WTC11 (cell line): ENCODE data around the gene DRC1. TPM values are rescaled to one million over a fixed set of nuclear protein-coding genes. Genes with fewer than 3 reads are reported as not detected.
A peak's percentile ranks its signal among the peaks of the same experiment; 100 is the strongest.

Source experiments
- ATAC-seq: fragments of 200-7000 bp; cut with Tn5 transposase; 2 replicates; pipeline ENCODE4 v1.10.0; 2021; ENCODE audit warnings: mild to moderate bottlenecking, moderate library complexity
- CTCF ChIA-PET: fragments of 300-600 bp; sonication (Branson Sonifier 250); formaldehyde crosslinking; loops from one replicate; lab custom pipeline; 2021; ENCODE audit warnings: antibody characterized with exemption; lab: Charles Lee
- POLR2A ChIA-PET: fragments of 350-600 bp; sonication (Branson Sonifier 250); formaldehyde crosslinking; loops from one replicate; lab custom pipeline; 2021; ENCODE audit warnings: antibody characterized with exemption; lab: Charles Lee
- DNase-seq: peaks from one replicate; pipeline ENCODE4 v3.0.0; 2021; ENCODE audit warnings: low spot score
- H3K27ac Mint-ChIP-seq: 2 replicates; pipeline ENCODE4 v1.8.0; 2021; ENCODE audit warnings: mixed read lengths
- H3K27me3 Mint-ChIP-seq: 2 replicates; pipeline ENCODE4 v1.8.0; 2021; ENCODE audit warnings: low read depth, mild to moderate bottlenecking, moderate library complexity, mixed read lengths
- H3K36me3 Mint-ChIP-seq: 2 replicates; pipeline ENCODE4 v1.8.0; 2021; ENCODE audit warnings: mixed read lengths
- H3K4me1 Mint-ChIP-seq: 2 replicates; pipeline ENCODE4 v1.8.0; 2022; ENCODE audit warnings: mixed read lengths
- H3K4me3 Mint-ChIP-seq: 2 replicates; pipeline ENCODE4 v1.8.0; 2021; ENCODE audit warnings: mild to moderate bottlenecking, moderate library complexity, mixed read lengths
- H3K9me3 Mint-ChIP-seq: 2 replicates; pipeline ENCODE4 v1.8.0; 2021; ENCODE audit warnings: mixed read lengths
- CREM ChIP-seq: sonication (generic); formaldehyde crosslinking; IDR thresholded peaks from 2 replicates; pipeline ENCODE4 v1.8.1; 2022; ENCODE audit warnings: mild to moderate bottlenecking, missing genetic modification reagents, moderate library complexity
- E2F1 ChIP-seq: sonication (generic); formaldehyde crosslinking; IDR thresholded peaks from 2 replicates; pipeline ENCODE4 v1.8.0; 2022; ENCODE audit warnings: mild to moderate bottlenecking, missing genetic modification reagents
- EMX1 ChIP-seq: fragments of 250-450 bp; sonication (Bioruptor Pico); IDR thresholded peaks from 2 replicates; pipeline ENCODE4 v1.8.0; 2021; ENCODE audit warnings: mild to moderate bottlenecking
- ETV6 ChIP-seq: sonication (generic); formaldehyde crosslinking; IDR thresholded peaks from 2 replicates; pipeline ENCODE4 v1.8.1; 2022; ENCODE audit warnings: mild to moderate bottlenecking, missing genetic modification reagents
- FOXJ3 ChIP-seq: sonication (generic); formaldehyde crosslinking; IDR thresholded peaks from 2 replicates; pipeline ENCODE4 v1.9.0; 2021; ENCODE audit warnings: missing genetic modification reagents, mild to moderate bottlenecking, borderline replicate concordance
- GTF2I ChIP-seq: fragments of 250-450 bp; sonication (Bioruptor Pico); conservative IDR thresholded peaks from 2 replicates; pipeline ENCODE4 v1.4.0; 2021; ENCODE audit warnings: mild to moderate bottlenecking
- KAT7 ChIP-seq: sonication (generic); formaldehyde crosslinking; IDR thresholded peaks from 2 replicates; pipeline ENCODE4 v1.8.1; 2023; ENCODE audit warnings: missing genetic modification reagents, mild to moderate bottlenecking, borderline replicate concordance
- MYBL2 ChIP-seq: sonication (generic); formaldehyde crosslinking; IDR thresholded peaks from 2 replicates; pipeline ENCODE4 v1.8.1; 2023; ENCODE audit warnings: mild to moderate bottlenecking, moderate library complexity, missing genetic modification reagents
- TEAD4 ChIP-seq: sonication (generic); formaldehyde crosslinking; IDR thresholded peaks from 2 replicates; pipeline ENCODE4 v1.8.0; 2022; ENCODE audit warnings: mild to moderate bottlenecking, missing genetic modification reagents
- ZNF281 ChIP-seq: sonication (generic); formaldehyde crosslinking; IDR thresholded peaks from 2 replicates; pipeline ENCODE4 v1.8.0; 2023; ENCODE audit warnings: mild to moderate bottlenecking, missing genetic modification reagents
- total RNA-seq: library from RNA; stranded (reverse); gene quantifications from 3 replicates; pipeline ENCODE4 v1.2.3, GENCODE V29; 2021
- TF ChIP-seq, protein P1 (sequence below): sonication (generic); formaldehyde crosslinking; IDR thresholded peaks from 2 replicates; pipeline ENCODE4 v1.8.0; 2023; ENCODE audit warnings: missing genetic modification reagents
- TF ChIP-seq, protein P2 (sequence below): sonication (generic); formaldehyde crosslinking; IDR thresholded peaks from 2 replicates; pipeline ENCODE4 v1.8.1; 2023; ENCODE audit warnings: mild to moderate bottlenecking, missing genetic modification reagents
- TF ChIP-seq, protein P3 (sequence below): sonication (generic); formaldehyde crosslinking; IDR thresholded peaks from 2 replicates; pipeline ENCODE4 v1.8.1; 2023; ENCODE audit warnings: mild to moderate bottlenecking, moderate library complexity, missing genetic modification reagents
- TF ChIP-seq, protein P4 (sequence below): fragments of 250-450 bp; sonication (Bioruptor Pico); IDR thresholded peaks from 2 replicates; pipeline ENCODE4 v1.8.0; 2021; ENCODE audit warnings: mild to moderate bottlenecking

Gene DRC1
- total RNA-seq, 1 experiment from 2014 or later: 0.55 TPM

GRCh38 chr2:26494891-26495290 lies 93.2 kb downstream of the DRC1 start (continued):
- TF ChIP-seq KAT7 (no peak), E2F1 (CRISPR knock-in tag) (no peak), CREM (CRISPR knock-in tag) (no peak), FOXJ3 (no peak), ETV6 (CRISPR knock-in tag) (no peak), GTF2I (CRISPR knock-in tag) (no peak), MYBL2 (CRISPR knock-in tag) (no peak)
- TF ChIP-seq, protein P1, sequence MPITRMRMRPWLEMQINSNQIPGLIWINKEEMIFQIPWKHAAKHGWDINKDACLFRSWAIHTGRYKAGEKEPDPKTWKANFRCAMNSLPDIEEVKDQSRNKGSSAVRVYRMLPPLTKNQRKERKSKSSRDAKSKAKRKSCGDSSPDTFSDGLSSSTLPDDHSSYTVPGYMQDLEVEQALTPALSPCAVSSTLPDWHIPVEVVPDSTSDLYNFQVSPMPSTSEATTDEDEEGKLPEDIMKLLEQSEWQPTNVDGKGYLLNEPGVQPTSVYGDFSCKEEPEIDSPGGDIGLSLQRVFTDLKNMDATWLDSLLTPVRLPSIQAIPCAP (CRISPR knock-in tag): no peak
- TF ChIP-seq, protein P2, sequence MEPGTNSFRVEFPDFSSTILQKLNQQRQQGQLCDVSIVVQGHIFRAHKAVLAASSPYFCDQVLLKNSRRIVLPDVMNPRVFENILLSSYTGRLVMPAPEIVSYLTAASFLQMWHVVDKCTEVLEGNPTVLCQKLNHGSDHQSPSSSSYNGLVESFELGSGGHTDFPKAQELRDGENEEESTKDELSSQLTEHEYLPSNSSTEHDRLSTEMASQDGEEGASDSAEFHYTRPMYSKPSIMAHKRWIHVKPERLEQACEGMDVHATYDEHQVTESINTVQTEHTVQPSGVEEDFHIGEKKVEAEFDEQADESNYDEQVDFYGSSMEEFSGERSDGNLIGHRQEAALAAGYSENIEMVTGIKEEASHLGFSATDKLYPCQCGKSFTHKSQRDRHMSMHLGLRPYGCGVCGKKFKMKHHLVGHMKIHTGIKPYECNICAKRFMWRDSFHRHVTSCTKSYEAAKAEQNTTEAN (CRISPR knock-in tag): no peak
- TF ChIP-seq, protein P3, sequence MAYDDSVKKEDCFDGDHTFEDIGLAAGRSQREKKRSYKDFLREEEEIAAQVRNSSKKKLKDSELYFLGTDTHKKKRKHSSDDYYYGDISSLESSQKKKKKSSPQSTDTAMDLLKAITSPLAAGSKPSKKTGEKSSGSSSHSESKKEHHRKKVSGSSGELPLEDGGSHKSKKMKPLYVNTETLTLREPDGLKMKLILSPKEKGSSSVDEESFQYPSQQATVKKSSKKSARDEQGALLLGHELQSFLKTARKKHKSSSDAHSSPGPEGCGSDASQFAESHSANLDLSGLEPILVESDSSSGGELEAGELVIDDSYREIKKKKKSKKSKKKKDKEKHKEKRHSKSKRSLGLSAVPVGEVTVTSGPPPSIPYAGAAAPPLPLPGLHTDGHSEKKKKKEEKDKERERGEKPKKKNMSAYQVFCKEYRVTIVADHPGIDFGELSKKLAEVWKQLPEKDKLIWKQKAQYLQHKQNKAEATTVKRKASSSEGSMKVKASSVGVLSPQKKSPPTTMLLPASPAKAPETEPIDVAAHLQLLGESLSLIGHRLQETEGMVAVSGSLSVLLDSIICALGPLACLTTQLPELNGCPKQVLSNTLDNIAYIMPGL (CRISPR knock-in tag): no peak

- TF ChIP-seq EMX1: no peak
- TF ChIP-seq, protein P4, sequence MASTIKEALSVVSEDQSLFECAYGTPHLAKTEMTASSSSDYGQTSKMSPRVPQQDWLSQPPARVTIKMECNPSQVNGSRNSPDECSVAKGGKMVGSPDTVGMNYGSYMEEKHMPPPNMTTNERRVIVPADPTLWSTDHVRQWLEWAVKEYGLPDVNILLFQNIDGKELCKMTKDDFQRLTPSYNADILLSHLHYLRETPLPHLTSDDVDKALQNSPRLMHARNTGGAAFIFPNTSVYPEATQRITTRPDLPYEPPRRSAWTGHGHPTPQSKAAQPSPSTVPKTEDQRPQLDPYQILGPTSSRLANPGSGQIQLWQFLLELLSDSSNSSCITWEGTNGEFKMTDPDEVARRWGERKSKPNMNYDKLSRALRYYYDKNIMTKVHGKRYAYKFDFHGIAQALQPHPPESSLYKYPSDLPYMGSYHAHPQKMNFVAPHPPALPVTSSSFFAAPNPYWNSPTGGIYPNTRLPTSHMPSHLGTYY (CRISPR knock-in tag): no peak
- TF ChIP-seq ZNF281 (CRISPR knock-in tag): no peak
- Mint-ChIP-seq H3K4me3 (no peak overlapping the region), H3K4me1 (peaks cover 20% of the 10 kb centered on the region), H3K27ac (peak overlapping the region; percentile 66; the same call in 1 of the 2 replicates), H3K9me3 (no peaks in the 10 kb centered on the region), H3K36me3 (no peaks in the 10 kb centered on the region), H3K27me3 (no peaks in the 10 kb centered on the region; the same call in 1 of the 2 replicates)
- ChIA-PET CTCF (interaction anchor here (0.6 to 1.6 kb wide), 8 partner anchors 8 to 186 kb away, joined by 3 to 6 read pairs (median 4); no protein-coding TSS in a partner anchor), POLR2A (no interaction called here)
- DNase-seq (no peak), ATAC-seq (peak; percentile 53; the same call in 1 of the 2 replicates)
These were observed 94.1 kb downstream of the DRC1 start for GRCh38 chr2:26495705-26496297.

DNA sequence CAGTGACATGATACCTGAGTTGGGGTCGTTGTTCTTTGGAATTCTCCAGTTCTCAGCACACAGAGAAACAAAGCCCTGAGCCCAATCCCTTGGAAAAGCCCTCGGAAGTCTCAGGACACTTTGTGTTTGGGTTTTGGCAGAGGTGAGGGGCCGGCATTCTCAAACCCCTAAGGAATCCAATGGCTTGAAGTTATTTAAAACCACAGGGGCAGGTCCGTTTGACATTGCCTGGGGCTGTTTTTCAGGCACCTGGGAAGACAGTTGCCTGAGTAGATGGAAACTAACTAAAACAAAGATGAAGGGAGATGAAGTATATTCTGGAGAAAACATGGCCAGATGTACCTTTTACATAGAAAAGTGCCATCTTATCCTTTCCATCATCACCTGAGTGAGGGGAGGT lies 98.7 kb downstream of the DRC1 start:
- H3K9me3 Mint-ChIP-seq: no peaks in the 10 kb centered on the region
- peaks cover 16% of the 10 kb centered on the region for H3K27me3 Mint-ChIP-seq
- ChIA-PET CTCF (interaction anchor here (0.7 to 1.1 kb wide), 2 partner anchors 30 to 77 kb away, joined by 4 to 5 read pairs; no protein-coding TSS in a partner anchor), POLR2A (no interaction called here)
- no peaks in the 10 kb centered on the region for H3K36me3 Mint-ChIP-seq
- DNase-seq (no peak), ATAC-seq (no peak)
- H3K4me3 Mint-ChIP-seq: no peak overlapping the region
- H3K4me1 Mint-ChIP-seq: peaks cover 30% of the 10 kb centered on the region
- H3K27ac Mint-ChIP-seq: no peak overlapping the region
- no peak for TF ChIP-seq TEAD4 (CRISPR knock-in tag)
- TF ChIP-seq, all 79 proteins: peak for 0
